GM19099 (cell line): ENCODE results near the gene PDX1.

Source experiments
- POLR2A ChIP-seq: IDR thresholded peaks from 3 replicates; pipeline ENCODE4 v1.6.1; 2011; ENCODE audit warnings: low read depth; ENCODE audit not compliant: insufficient read length; ENCODE audit errors: extremely low read depth

PDX1 gene

GRCh38 chr13:27969082-27969865, 49.5 kb downstream of the PDX1 start, which contains the start of gene CDX2:
Gene CDX2, minus strand, starts transcription at chr13:27969315. Its CDS starts 309 bp downstream, at chr13:27969006.
- TF ChIP-seq POLR2A = no peak

DNA sequence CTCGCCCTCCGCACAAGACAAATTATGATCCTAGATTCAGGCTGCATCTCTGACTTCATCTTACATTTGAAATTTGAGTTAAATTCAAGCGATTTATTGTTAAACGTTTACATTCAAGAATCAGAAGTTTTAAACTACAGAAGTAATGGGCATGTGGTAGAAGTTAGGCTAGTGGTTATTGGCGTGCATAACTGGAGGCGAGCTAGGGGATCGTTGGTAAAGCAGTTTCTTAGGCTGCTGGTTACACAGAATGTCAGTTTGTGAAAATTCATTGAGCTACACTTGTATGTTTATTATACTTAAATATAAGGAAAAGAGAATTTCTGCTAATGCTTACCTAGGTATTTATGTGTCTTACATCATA, 50.0 kb downstream of the PDX1 start:
- no peak for TF ChIP-seq POLR2A

DNA sequence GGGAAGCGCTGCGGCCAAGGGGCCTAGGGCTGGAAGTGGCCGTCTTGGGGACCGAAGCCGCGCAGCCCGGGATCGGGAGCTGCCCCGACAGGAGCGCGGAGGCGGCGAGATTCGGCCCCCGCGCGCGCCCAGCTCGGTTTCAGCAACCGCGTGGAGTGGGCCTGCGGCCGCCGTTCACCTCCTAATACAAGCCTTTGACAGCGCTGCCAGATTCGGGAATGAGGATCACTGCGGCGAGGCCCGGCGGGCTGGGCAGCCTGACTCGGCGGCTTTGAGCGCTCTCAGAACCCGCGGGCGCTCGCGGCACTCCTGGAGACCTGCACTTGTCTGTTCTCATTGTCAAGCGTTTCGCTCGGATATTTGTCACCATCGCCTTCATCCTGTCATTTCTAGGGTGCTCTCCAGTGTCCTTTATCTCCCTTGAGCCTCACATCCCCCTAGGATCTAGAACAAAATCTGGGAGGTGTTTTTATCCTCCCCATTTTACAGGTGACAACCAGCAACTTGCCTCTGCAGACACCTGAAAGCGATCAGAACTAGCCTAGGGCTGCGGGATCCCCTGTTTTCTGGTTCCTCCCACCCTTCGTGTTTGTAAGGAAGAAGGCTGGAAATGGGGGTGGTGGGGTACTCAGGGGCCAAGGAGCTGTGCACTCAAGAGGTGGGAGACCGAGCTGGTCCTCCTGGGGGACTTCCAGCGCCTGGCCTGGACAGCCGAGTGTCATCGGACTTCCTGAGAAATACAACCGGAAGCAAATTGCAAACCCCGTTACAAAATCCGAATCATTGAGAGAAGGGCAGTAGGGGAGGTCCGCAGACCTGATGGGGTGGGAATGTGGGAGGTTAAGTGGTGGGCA, 50.8 kb downstream of the PDX1 start:
- TF ChIP-seq POLR2A = no peak

DNA sequence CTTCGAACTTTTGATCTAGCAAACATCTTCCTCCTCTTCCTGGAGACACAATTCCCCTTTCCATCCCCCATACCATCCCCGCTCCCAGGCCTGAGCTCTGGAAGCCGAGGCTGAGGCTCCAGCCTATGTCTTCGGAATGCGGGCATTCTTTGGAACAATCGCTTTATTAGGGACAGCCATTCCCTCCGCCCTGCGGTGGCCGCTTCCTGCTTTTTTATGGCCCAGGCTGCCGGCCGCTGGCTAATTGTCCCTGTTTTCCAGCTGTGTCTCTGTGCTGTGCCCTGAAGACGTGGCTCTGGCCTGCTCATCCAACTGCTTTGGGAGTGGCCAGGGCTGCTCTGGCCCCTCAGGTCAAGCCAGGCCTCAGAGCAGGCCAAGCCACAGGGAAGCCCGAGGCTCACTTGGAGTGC, 51.4 kb downstream of the PDX1 start:
- TF ChIP-seq POLR2A = no peak

DNA sequence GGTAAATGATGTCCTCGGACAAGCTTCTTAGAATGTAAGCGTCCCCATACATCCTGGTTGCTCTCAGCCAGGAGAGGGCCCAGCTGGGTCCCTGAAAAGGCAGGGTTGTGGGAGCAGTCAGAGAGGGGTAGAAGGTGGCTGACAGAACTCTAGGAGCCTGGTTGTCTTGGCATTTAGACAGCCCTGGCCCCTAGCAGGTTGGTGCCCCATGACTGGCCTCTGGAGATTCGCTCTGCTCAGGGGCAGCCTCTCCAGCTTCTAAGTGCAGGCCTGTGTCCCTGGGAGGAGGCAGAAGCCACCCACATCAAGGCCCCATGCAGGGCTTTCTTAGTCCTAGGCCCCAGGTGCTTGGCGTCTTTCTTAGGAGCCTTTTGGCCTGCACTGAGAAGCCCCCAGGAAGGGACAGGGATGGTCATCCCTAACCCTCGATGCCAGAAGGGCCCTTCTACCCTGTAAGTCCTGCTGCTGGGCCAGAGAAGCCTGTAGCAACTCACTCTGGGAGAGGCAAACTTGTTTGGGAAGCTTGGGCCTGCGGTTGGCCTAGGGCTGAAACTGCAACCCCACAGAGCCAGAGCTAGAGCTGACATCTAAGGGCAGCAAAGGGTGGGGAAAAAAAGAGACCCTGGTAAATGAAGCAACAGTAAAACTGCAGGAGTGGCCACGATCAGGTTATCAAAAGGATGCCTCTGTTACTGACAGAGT, 52.1 kb downstream of the PDX1 start:
- no peak for TF ChIP-seq POLR2A

- no peak for TF ChIP-seq POLR2A
Observed at GRCh38 chr13:27972478-27972820, 52.6 kb downstream of the PDX1 start.

GRCh38 chr13:27973291-27973690, 53.5 kb downstream of the PDX1 start:
- no peak for TF ChIP-seq POLR2A

GRCh38 chr13:27973961-27974662, 54.3 kb downstream of the PDX1 start:
- no peak for TF ChIP-seq POLR2A
